ENCODE measurements around the gene LGALS4.
A peak's percentile ranks its signal among the peaks of the same experiment; 100 is the strongest.
"Not testable (repeated sequence)": the region's sequence is repeated elsewhere in the genome, so short reads cannot be mapped to it uniquely, and the experiment has no call there.

Gene LGALS4

GRCh38 chr19:38770228-38770948, 42.4 kb downstream of the LGALS4 start:
- DNase-seq (ENCODE audit: low spot score), result not testable (repeated sequence)

- DNase-seq (ENCODE audit: low spot score), result peak; percentile 74
Measured at GRCh38 chr19:38769635-38770211, 43.0 kb downstream of the LGALS4 start.

GRCh38 chr19:38766276-38767047, 46.3 kb downstream of the LGALS4 start:
- DNase-seq (ENCODE audit: low spot score), result no peak

DNA sequence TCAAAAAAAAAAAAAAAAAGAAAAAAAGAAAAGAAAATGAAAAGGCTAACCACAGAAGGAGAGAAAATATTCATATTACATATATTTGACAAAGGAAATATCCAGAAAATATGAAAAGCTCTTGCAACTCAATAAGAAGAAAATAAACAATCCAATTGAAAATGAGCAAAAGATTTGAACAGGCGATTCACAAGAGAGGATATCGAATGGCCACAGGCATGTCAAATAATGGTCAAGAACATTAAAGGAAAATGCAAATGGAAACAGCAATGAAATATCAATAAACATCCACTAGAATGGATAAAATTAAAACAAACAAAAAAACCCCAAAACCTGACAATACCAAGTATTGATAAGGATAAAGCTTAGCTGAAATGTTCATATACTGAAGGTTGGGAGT, 47.5 kb downstream of the LGALS4 start:
- DNase-seq (ENCODE audit: low spot score), result no peak

DNA sequence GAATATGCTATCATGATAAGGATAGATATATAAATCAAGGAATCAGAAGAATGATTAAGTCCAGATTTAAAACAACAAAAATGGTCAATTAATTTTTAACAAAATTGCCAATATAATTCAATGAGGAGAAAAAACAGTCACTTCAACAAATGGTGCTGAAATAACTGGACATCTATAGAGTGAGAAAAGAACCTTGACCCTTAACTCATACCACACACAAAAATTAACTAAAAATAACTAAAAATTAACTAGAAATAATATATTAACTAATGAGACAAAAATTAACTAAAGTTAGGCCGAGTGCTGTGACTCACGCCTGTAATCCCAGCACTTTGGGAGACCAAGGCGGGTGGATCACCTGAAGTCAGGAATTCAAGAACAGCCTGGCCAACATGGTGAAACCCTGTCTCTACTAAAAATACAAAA, 48.9 kb downstream of the LGALS4 start:
- peak; percentile 85 for DNase-seq (ENCODE audit: low spot score)

DNA sequence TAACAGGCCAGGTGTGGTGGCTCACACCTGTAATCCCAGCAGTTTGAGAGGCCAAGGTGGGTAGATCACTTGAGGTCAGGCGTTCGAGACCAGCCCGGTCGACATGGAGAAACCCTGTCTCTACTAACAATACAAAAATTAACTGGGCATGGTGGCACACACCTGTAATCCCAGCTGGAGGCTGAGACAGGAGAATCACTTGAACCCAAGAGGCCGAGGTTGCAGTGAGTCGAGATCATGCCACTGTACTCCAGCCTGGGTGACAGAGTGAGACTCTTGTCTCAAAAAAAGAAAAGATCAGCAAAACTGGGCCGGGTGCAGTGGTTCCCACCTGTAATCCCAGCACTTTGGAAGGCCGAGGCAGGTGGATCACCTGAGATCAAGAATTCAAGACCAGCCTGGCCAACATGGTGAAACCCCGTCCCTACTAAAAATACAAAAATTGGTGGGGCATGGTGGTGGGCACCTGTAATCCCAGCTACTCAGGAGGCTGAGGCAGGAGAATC, 50.8 kb downstream of the LGALS4 start:
- not testable (repeated sequence) for DNase-seq (ENCODE audit: low spot score)

DNA sequence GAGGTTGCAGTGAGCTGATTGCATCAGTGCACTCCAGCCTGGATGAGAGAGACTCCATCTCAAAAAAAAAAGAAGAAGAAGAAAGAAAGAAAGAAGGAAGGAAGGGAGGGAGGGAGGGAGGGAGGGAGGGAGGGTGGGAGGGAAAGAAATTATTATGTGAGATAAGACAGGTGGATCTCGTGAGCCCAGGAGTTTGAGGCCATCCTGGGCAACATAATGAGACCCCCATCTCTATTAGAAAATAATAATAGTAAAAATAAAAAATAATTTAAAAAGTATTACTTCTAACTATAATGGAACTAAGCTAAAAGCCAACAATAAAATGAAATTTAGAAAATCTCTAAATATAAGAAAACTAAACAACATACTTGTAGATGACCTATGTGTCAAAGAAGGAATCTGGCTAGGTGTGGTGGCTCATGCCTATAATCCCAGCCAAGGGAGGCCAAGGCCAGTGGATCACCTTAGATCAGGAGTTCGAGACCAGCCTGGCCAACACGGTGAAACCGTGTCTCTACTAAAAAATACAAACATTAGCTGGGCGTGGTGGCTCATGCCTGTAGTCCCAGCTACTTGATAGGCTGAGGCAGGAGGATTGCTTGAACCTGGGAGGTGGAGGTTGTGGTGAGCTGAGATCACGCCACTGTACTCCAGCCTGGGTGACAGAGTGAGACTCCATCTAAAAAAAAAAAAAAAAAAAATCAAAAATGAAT, 51.8 kb downstream of the LGALS4 start:
- DNase-seq (ENCODE audit: low spot score), result not testable (repeated sequence)

DNA sequence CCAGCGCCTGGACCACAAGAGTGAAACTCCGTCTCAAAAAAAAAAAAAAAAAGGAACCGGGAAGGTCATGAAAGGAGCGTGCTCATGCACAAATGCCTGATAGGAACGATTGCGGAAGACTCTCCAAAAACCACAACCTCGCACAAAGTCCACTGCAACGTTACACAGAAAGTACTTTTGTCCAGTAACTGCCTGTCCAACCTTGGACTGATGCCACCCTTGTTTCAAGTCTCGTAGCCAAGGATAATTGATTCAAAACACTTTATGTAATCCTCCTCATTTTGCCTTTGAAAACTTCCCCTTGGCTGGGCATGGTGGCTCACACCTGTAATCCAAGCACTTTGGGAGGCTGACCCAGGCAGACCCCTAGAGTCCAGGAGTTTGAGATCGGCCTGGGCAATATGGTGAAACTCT, 53.1 kb downstream of the LGALS4 start:
- DNase-seq (ENCODE audit: low spot score), result peak; percentile 64

DNA sequence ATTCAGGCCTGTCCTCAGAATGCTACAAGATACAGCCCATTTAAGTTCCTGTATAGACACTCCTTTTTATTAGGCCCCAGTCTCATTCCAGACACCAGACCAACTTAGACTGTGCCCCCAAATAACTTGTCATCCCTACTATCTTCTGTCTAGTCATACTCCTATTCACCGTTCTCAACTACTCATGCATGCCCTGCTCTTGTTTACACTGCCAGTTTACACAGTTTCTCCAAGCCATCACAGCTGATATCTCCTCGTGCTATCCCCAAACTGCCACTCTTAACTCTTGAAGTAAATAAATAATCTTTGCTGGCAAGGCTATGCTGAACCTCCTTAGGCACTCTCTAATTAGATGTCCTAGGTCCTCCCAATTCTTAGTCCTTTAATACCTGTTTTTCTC, 58.5 kb downstream of the LGALS4 start:
- not testable (repeated sequence) for DNase-seq (ENCODE audit: low spot score)

DNA sequence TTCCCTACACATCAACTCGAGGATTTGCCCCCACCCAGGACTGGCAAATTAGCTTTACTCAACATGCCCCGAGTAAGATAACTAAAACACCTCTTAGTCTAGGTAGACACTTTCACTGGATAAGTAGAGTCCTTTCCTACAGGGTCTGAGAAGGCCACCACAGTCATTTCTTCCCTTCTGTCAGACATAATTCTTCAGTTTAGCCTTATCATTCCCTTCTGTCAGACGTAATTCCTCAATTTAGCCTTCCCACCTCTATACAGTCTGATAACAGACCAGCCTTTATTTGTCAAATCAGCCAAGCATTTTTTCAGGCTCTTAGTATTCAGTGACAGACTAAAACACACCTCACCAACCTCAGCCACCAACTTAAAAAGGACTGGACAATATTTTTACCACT, 59.0 kb downstream of the LGALS4 start:
- DNase-seq (ENCODE audit: low spot score), result not testable (repeated sequence)
